Embryonic facial prominence (tissue), 1 donor: ENCODE results near the gene ARHGAP21.
"Not testable (repeated sequence)": the region's sequence is repeated elsewhere in the genome, so short reads cannot be mapped to it uniquely, and the experiment has no call there.

Experiments
- DNase-seq: peaks from one replicate; pipeline ENCODE4 v3.0.0-alpha.2; 2016; ENCODE audit errors: extremely low spot score

ARHGAP21 gene

GRCh38 chr10:24685958-24686540 is 37.6 kb downstream of the ARHGAP21 start:
- DNase-seq: no peak

GRCh38 chr10:24683554-24683953 is 40.1 kb downstream of the ARHGAP21 start:
- DNase-seq: no peak

GRCh38 chr10:24681572-24682088 is 42.1 kb downstream of the ARHGAP21 start:
- no peak for DNase-seq

- no peak for DNase-seq
Observed at GRCh38 chr10:24680647-24681524, 42.8 kb downstream of the ARHGAP21 start.

GRCh38 chr10:24678757-24679156 is 44.9 kb downstream of the ARHGAP21 start:
- no peak for DNase-seq

GRCh38 chr10:24674892-24675632 is 48.6 kb downstream of the ARHGAP21 start:
- no peak for DNase-seq

GRCh38 chr10:24670964-24671670 is 52.6 kb downstream of the ARHGAP21 start:
- no peak for DNase-seq

- DNase-seq: no peak
Observed at GRCh38 chr10:24669285-24669852, 54.3 kb downstream of the ARHGAP21 start.

GRCh38 chr10:24668247-24668646 is 55.4 kb downstream of the ARHGAP21 start:
- no peak for DNase-seq

- no peak for DNase-seq
Observed at GRCh38 chr10:24664991-24665390, 58.7 kb downstream of the ARHGAP21 start.

- no peak for DNase-seq
Observed at GRCh38 chr10:24661376-24661775, 62.3 kb downstream of the ARHGAP21 start.

- not testable (repeated sequence) for DNase-seq
Observed at GRCh38 chr10:24658319-24658718, 65.4 kb downstream of the ARHGAP21 start.

GRCh38 chr10:24656326-24656725 is 67.4 kb downstream of the ARHGAP21 start:
- not testable (repeated sequence) for DNase-seq

GRCh38 chr10:24652381-24652957 is 71.2 kb downstream of the ARHGAP21 start:
- no peak for DNase-seq

GRCh38 chr10:24651923-24652322 is 71.8 kb downstream of the ARHGAP21 start:
- no peak for DNase-seq

GRCh38 chr10:24650669-24651391 is 72.9 kb downstream of the ARHGAP21 start:
- DNase-seq: no peak

- no peak for DNase-seq
Observed at GRCh38 chr10:24645784-24646183, 77.9 kb downstream of the ARHGAP21 start.

- DNase-seq: no peak
Observed at GRCh38 chr10:24645022-24645421, 78.7 kb downstream of the ARHGAP21 start.

- no peak for DNase-seq
Observed at GRCh38 chr10:24643679-24644209, 79.9 kb downstream of the ARHGAP21 start.
